CD8-positive, alpha-beta memory T cell (primary cell): ENCODE data around the gene CD22. TPM values are rescaled to one million over a fixed set of nuclear protein-coding genes. Genes with fewer than 3 reads are reported as not detected.

ENCODE experiments used
- CTCF ChIA-PET: fragments of 350-600 bp; sonication (Branson Sonifier 250); formaldehyde crosslinking; loops from one replicate; lab custom pipeline; 2021; ENCODE audit warnings: antibody characterized with exemption; lab: Charles Lee
- POLR2A ChIA-PET: fragments of 350-600 bp; sonication (Branson Sonifier 250); formaldehyde crosslinking; loops from one replicate; lab custom pipeline; 2021; ENCODE audit warnings: antibody characterized with exemption; lab: Charles Lee
- DNase-seq, 5 donors: peaks; one replicate each; pipeline versions ENCODE4 v3.0.0 to v3.0.0-alpha.2; 2020 to 2022; ENCODE audit warnings: mixed read lengths in 1 of 5
- H3K27ac ChIP-seq: one replicate; pipeline ENCODE4 v1.7.0; 2013; ENCODE audit warnings: low read depth, mild to moderate bottlenecking, low read length, moderate library complexity
- H3K27me3 ChIP-seq: 2 replicates; pipeline ENCODE4 v1.7.0; 2013; ENCODE audit warnings: low read length, mild to moderate bottlenecking; ENCODE audit not compliant: insufficient read depth, poor library complexity, severe bottlenecking
- H3K36me3 ChIP-seq: 2 replicates; pipeline ENCODE4 v1.7.0; 2013; ENCODE audit warnings: mild to moderate bottlenecking, low read length, moderate library complexity; ENCODE audit not compliant: insufficient read depth
- H3K4me1 ChIP-seq: 2 replicates; pipeline ENCODE4 v1.7.0; 2013; ENCODE audit warnings: mild to moderate bottlenecking, low read length, moderate library complexity; ENCODE audit not compliant: insufficient read depth
- H3K4me3 ChIP-seq: 2 replicates; pipeline ENCODE4 v1.7.0; 2013; ENCODE audit warnings: mild to moderate bottlenecking, low read length
- H3K9me3 ChIP-seq: 2 replicates; pipeline ENCODE4 v1.7.0; 2013; ENCODE audit warnings: mild to moderate bottlenecking, low read length
- H3K27ac Mint-ChIP-seq, 8 donors: one replicate each; pipeline ENCODE4 v1.8.0; 2020 to 2021; ENCODE audit warnings: mixed read lengths in 8 of 8, mild to moderate bottlenecking in 6 of 8, inconsistent platforms in 3 of 8, moderate library complexity in 3 of 8
- H3K27me3 Mint-ChIP-seq, 2 donors: one replicate each; pipeline ENCODE4 v1.8.0; 2020 to 2021; ENCODE audit warnings: mixed read lengths in 2 of 2, mild to moderate bottlenecking in 1 of 2, moderate library complexity in 1 of 2
- H3K36me3 Mint-ChIP-seq, 3 donors: one replicate each; pipeline ENCODE4 v1.8.0; 2020 to 2021; ENCODE audit warnings: mixed read lengths in 3 of 3, inconsistent platforms in 1 of 3, mild to moderate bottlenecking in 1 of 3
- H3K4me1 Mint-ChIP-seq, 3 donors: one replicate each; pipeline ENCODE4 v1.8.0; 2020 to 2021; ENCODE audit warnings: mixed read lengths in 3 of 3, inconsistent platforms in 1 of 3, mild to moderate bottlenecking in 1 of 3
- H3K4me3 Mint-ChIP-seq, 7 donors: one replicate each; pipeline ENCODE4 v1.8.0; 2020 to 2021; ENCODE audit warnings: mixed read lengths in 7 of 7, mild to moderate bottlenecking in 6 of 7, moderate library complexity in 4 of 7, inconsistent platforms in 2 of 7
- H3K9me3 Mint-ChIP-seq, 5 donors: one replicate each; pipeline ENCODE4 v1.8.0; 2020 to 2022; ENCODE audit warnings: mixed read lengths in 5 of 5, mild to moderate bottlenecking in 3 of 5, moderate library complexity in 2 of 5, inconsistent platforms in 1 of 5
- polyA plus RNA-seq: library from polyadenylated mRNA; unstranded; fragments of 300-500 nt; fragmentation: Illumina TruSeq; gene quantifications from one replicate; pipeline ENCODE4 v1.2.3, GENCODE V29; 2021
- total RNA-seq, 2 experiments: library from RNA; stranded (reverse); gene quantifications; one replicate each; pipeline ENCODE4 v1.2.3, GENCODE V29; 2021

CD22 gene
- total and polyA plus RNA-seq, 3 experiments from 2014 or later, result 0.09 TPM; not detected in 2

DNA sequence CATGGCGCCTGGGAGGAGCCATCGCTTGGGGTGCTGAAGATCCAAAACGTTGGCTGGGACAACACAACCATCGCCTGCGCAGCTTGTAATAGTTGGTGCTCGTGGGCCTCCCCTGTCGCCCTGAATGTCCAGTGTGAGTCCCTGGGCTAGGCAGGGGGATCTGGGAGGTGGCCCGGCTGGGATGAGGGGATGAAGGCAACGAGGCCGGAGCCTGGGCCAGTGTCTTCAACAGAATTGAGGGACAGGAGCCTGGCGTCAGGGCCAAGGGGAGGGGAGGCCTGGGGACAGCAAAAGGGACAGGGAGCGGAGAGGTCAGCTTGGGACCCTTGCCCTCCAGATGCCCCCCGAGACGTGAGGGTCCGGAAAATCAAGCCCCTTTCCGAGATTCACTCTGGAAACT lies 12.0 kb downstream of the CD22 start:
- no peak overlapping the region for H3K4me3 Mint-ChIP-seq
- peaks cover 4% of the 10 kb centered on the region for H3K27me3 ChIP-seq
- H3K4me3 ChIP-seq, result no peak overlapping the region
- ChIA-PET POLR2A (no interaction called here), CTCF (no interaction called here)
- H3K9me3 Mint-ChIP-seq, result no peaks in the 10 kb centered on the region
- H3K27me3 Mint-ChIP-seq, result peaks cover 7 to 28% of the 10 kb centered on the region in 2 donors
- no peaks in the 10 kb centered on the region for H3K36me3 ChIP-seq
- no peak overlapping the region for H3K27ac ChIP-seq
- no peaks in the 10 kb centered on the region for H3K4me1 ChIP-seq
- no peak overlapping the region for H3K27ac Mint-ChIP-seq
- no peak for DNase-seq
- H3K4me1 Mint-ChIP-seq, result peaks cover 4 to 5% (median 4%) of the 10 kb centered on the region in 3 donors
- H3K9me3 ChIP-seq, result no peaks in the 10 kb centered on the region
- no peaks in the 10 kb centered on the region for H3K36me3 Mint-ChIP-seq

DNA sequence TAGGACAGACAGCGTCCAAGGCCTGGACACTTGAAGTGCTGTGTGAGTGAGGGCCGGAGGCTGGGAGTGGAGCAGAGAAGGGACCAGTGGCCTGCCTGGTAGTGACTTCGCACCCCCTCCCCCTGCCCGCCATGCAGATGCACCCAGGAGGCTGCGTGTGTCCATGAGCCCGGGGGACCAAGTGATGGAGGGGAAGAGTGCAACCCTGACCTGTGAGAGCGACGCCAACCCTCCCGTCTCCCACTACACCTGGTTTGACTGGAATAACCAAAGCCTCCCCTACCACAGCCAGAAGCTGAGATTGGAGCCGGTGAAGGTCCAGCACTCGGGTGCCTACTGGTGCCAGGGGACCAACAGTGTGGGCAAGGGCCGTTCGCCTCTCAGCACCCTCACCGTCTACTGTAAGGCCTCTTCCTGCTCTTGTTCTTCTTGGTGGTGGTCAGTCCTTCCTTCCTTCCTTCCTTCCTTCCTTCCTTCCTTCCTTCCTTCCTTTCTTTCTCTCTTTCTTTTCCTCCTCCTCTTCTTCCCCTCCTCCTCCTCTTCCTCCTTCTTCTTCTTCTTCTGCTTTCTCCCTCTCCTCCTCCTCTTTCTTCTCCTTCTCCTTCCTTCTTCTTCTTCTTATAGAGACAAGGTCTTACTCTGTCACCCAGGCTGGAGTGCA lies 12.7 kb downstream of the CD22 start:
- CTCF ChIA-PET, result interaction anchor here (1.0 to 1.5 kb wide), 2 partner anchors 11 to 127 kb away, joined by 3 to 4 read pairs; no protein-coding TSS in a partner anchor
- Histone ChIP-seq H3K36me3 (no peaks in the 10 kb centered on the region), H3K27me3 (peaks cover 4% of the 10 kb centered on the region), H3K4me1 (peaks cover 7% of the 10 kb centered on the region), H3K9me3 (no peaks in the 10 kb centered on the region), H3K4me3 (no peak overlapping the region), H3K27ac (no peak overlapping the region)
- peaks cover 0 to 2% (median 0%) of the 10 kb centered on the region in 5 donors for H3K9me3 Mint-ChIP-seq
- H3K4me3 Mint-ChIP-seq, result no peak overlapping the region
- H3K27me3 Mint-ChIP-seq, result peaks cover 11 to 26% of the 10 kb centered on the region in 2 donors
- POLR2A ChIA-PET, result no interaction called here
- H3K27ac Mint-ChIP-seq, result peak overlapping the region in 4 of 8 donors; percentile 38 to 54 (median 50)
- DNase-seq, result no peak
- no peaks in the 10 kb centered on the region for H3K36me3 Mint-ChIP-seq
- H3K4me1 Mint-ChIP-seq, result peaks cover 11 to 12% (median 11%) of the 10 kb centered on the region in 3 donors

DNA sequence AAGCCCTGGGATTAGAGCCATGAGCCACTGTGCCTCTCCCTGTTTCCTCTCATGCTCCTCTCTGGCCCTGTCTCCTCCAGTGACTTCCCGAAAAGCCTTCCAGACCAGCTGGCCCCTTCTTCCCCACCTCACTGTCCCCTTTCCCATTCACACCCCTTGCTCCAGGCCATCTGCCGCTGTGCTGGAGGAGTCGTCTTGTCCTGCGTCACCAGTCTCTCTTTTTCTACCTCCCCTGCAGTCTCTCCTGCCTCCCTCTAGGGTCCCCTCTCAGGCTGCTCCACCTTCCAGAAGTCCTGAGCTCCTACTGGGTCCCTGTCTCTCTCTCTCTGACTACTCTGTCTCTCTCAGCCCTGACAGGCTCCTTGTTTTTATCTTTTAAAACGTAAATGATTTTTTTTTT lies 13.4 kb downstream of the CD22 start:
- Histone ChIP-seq H3K4me1 (peaks cover 14% of the 10 kb centered on the region), H3K9me3 (no peaks in the 10 kb centered on the region), H3K36me3 (no peaks in the 10 kb centered on the region), H3K4me3 (no peak overlapping the region), H3K27me3 (peaks cover 2% of the 10 kb centered on the region), H3K27ac (no peak overlapping the region)
- Mint-ChIP-seq H3K27ac (peak overlapping the region in 2 of 8 donors; percentile 48 to 80), H3K4me3 (no peak overlapping the region), H3K36me3 (no peaks in the 10 kb centered on the region), H3K4me1 (peaks cover 19% of the 10 kb centered on the region in 3 donors), H3K27me3 (peaks cover 8 to 24% of the 10 kb centered on the region in 2 donors), H3K9me3 (peaks cover 0 to 2% (median 0%) of the 10 kb centered on the region in 5 donors)
- ChIA-PET POLR2A (no interaction called here), CTCF (interaction anchor here (1.0 to 1.5 kb wide), 2 partner anchors 11 to 126 kb away, joined by 3 to 4 read pairs; no protein-coding TSS in a partner anchor)
- DNase-seq, result no peak

DNA sequence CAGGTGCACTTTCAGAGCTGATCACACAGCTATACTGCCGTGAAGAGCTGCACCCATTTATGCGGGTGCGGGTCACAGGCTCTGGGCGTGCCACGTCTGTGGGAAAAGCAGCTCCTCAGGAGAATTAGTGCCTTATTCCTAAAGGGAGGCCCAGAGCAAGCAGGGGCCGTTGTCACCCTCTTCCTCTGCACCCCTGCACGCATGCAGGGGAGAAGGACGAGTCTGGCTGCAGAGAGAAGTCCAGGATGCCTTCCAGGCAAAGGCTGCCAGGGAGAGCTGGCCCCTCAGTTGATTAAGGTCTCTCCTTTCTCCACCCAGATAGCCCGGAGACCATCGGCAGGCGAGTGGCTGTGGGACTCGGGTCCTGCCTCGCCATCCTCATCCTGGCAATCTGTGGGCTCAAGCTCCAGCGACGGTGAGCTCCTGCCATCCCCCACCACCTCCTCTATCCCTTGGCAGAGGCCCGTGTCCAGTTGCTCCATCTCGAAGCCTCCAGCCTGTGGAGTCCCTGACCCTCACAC lies 15.6 kb downstream of the CD22 start:
- Mint-ChIP-seq H3K36me3 (no peaks in the 10 kb centered on the region), H3K4me3 (no peak overlapping the region), H3K27me3 (peaks cover 8 to 21% of the 10 kb centered on the region in 2 donors), H3K27ac (no peak overlapping the region), H3K4me1 (peaks cover 25 to 27% (median 26%) of the 10 kb centered on the region in 3 donors), H3K9me3 (peaks cover 0 to 2% (median 0%) of the 10 kb centered on the region in 5 donors)
- Histone ChIP-seq H3K27me3 (no peaks in the 10 kb centered on the region), H3K4me1 (peaks cover 21% of the 10 kb centered on the region), H3K36me3 (no peaks in the 10 kb centered on the region), H3K27ac (no peak overlapping the region), H3K4me3 (no peak overlapping the region), H3K9me3 (no peaks in the 10 kb centered on the region)
- ChIA-PET CTCF (interaction anchor here (0.8 to 1.3 kb wide), 2 partner anchors 25 to 150 kb away, joined by 3 to 6 read pairs; no protein-coding TSS in a partner anchor), POLR2A (no interaction called here)
- DNase-seq, result no peak

DNA sequence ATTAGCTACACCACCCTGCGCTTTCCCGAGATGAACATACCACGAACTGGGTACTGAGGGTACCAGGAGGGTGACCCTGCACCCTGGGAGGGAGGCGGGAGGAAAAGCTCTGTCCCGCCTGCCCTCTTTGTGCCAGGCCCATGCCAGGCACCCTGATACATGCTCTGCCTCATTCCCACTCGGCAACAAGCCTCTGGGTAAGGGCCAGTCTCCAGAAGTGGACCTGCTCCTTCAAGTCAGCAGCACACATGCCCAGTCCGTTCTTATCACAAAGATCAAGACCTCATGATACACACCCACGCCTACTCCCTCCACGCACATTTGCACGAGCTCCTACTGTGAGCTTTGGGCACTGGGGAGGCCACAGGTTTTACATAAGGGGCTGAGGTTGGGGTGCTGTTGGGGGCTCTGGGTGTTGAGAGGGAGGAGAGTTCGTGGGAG lies 16.7 kb downstream of the CD22 start:
- H3K27me3 ChIP-seq, result no peaks in the 10 kb centered on the region
- H3K27ac Mint-ChIP-seq, result peak overlapping the region in 1 of 8 donors; percentile 17
- peak overlapping the region in 2 of 7 donors; percentile 28 to 37 for H3K4me3 Mint-ChIP-seq
- H3K9me3 Mint-ChIP-seq, result peaks cover 0 to 2% (median 0%) of the 10 kb centered on the region in 5 donors
- POLR2A ChIA-PET, result no interaction called here
- no peaks in the 10 kb centered on the region for H3K9me3 ChIP-seq
- no peak for DNase-seq
- no peaks in the 10 kb centered on the region for H3K36me3 Mint-ChIP-seq
- H3K36me3 ChIP-seq, result no peaks in the 10 kb centered on the region
- no peak overlapping the region for H3K4me3 ChIP-seq
- no peak overlapping the region for H3K27ac ChIP-seq
- CTCF ChIA-PET, result no interaction called here
- H3K4me1 Mint-ChIP-seq, result peaks cover 25 to 27% (median 26%) of the 10 kb centered on the region in 3 donors
- peaks cover 21% of the 10 kb centered on the region for H3K4me1 ChIP-seq
- H3K27me3 Mint-ChIP-seq, result peaks cover 8 to 21% of the 10 kb centered on the region in 2 donors

DNA sequence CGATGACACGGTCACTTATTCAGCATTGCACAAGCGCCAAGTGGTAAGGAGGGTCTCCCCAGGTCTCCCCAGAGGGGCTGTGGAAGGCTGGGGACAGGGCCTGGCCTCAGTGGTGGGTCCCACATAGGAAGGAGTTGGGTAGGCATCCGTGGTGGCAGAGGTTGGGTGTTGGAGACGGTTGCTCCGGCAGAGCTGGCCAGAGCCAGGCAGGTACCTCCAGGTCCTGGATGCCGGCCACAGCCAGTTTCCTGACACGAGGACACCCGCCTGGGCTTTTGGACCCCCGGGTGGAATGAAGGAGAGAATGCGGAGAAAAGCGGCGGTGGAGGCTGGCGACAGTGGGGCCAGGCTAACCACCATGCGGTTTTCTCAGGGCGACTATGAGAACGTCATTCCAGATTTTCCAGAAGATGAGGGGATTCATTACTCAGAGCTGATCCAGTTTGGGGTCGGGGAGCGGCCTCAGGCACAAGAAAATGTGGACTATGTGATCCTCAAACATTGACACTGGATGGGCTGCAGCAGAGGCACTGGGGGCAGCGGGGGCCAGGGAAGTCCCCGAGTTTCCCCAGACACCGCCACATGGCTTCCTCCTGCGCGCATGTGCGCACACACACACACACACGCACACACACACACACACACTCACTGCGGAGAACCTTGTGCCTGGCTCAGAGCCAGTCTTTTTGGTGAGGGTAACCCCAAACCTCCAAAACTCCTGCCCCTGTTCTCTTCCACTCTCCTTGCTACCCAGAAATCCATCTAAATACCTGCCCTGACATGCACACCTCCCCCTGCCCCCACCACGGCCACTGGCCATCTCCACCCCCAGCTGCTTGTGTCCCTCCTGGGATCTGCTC lies 17.4 kb downstream of the CD22 start:
- H3K27ac Mint-ChIP-seq, result peak overlapping the region in 7 of 8 donors; percentile 71 to 91 (median 81)
- CTCF ChIA-PET, result no interaction called here
- no peaks in the 10 kb centered on the region for H3K36me3 ChIP-seq
- H3K36me3 Mint-ChIP-seq, result no peaks in the 10 kb centered on the region
- H3K27ac ChIP-seq, result no peak overlapping the region
- DNase-seq, result peak; percentile 45 to 83 (median 64)
- peak overlapping the region; percentile 26 for H3K4me3 ChIP-seq
- H3K4me3 Mint-ChIP-seq, result peak overlapping the region; percentile 49 to 90 (median 64)
- H3K9me3 ChIP-seq, result no peaks in the 10 kb centered on the region
- POLR2A ChIA-PET, result no interaction called here
- H3K4me1 Mint-ChIP-seq, result peaks cover 25 to 27% (median 26%) of the 10 kb centered on the region in 3 donors
- H3K27me3 Mint-ChIP-seq, result peaks cover 8 to 21% of the 10 kb centered on the region in 2 donors
- peaks cover 21% of the 10 kb centered on the region for H3K4me1 ChIP-seq
- H3K9me3 Mint-ChIP-seq, result peaks cover 0 to 2% (median 0%) of the 10 kb centered on the region in 5 donors
- H3K27me3 ChIP-seq, result no peaks in the 10 kb centered on the region

DNA sequence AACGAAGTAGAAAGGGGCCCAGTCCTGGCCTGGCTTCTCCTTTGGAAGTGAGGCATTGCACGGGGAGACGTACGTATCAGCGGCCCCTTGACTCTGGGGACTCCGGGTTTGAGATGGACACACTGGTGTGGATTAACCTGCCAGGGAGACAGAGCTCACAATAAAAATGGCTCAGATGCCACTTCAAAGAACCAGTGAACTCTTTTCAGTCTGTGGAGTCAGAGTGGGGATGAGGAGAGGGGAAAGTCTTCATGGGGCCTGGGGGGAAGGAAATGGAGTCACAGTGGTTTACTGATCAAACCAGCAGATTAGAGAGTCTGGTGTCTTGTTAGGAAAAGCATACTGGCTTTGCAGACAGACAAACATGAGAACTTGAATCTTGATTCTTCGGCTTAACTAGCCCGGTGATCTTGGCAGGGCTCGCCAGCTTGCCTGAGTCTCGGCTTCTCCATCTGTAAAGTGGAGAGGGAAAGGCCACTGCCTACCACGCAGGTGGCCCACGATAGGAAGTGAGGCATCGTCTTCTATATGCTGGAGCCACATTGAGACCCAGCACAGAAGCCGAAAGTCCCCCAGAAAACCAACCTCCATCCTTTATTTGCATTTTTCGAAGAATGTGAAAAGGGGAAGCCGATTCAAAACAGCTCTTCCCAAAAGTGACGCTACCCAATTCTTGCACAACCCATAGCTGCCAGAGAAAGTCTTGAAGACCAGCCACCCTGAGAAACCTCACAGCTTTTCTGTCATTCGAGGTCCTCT lies 18.4 kb downstream of the CD22 start, which contains the start of gene FFAR1:
TSS of gene FFAR1 (plus strand) at position 732 of the 759 bp plus-strand sequence. CDS start 3,650 bp downstream, outside the sequence.
- no peaks in the 10 kb centered on the region for H3K9me3 ChIP-seq
- Mint-ChIP-seq H3K4me3 (peak within 1 kb of the TSS; percentile 49 to 90 (median 73)), H3K27ac (peak within 1 kb of the TSS in 7 of 8 donors; percentile 71 to 91 (median 81)), H3K4me1 (peaks cover 25 to 27% (median 26%) of the 10 kb centered on the region in 3 donors), H3K27me3 (peaks cover 8 to 18% of the 10 kb centered on the region in 2 donors), H3K36me3 (no peaks in the 10 kb centered on the region), H3K9me3 (peaks cover 0 to 2% (median 0%) of the 10 kb centered on the region in 5 donors)
- peaks cover 21% of the 10 kb centered on the region for H3K4me1 ChIP-seq
- no peak within 1 kb of the TSS for H3K27ac ChIP-seq
- H3K27me3 ChIP-seq, result no peaks in the 10 kb centered on the region
- no peaks in the 10 kb centered on the region for H3K36me3 ChIP-seq
- H3K4me3 ChIP-seq, result peak within 1 kb of the TSS; percentile 26
- POLR2A ChIA-PET, result interaction anchor here (0.6 to 0.7 kb wide), 2 partner anchors 79 to 84 kb away, joined by 3 read pairs; no protein-coding TSS in a partner anchor
- CTCF ChIA-PET, result interaction anchor here (0.6 to 0.9 kb wide), 2 partner anchors 8 to 121 kb away, joined by 3 read pairs; no protein-coding TSS in a partner anchor
- peak in 3 of 5 donors; percentile 14 to 58 (median 31) for DNase-seq
